Measurements from ENCODE around the gene FGF2. TPM values are rescaled to one million over a fixed set of nuclear protein-coding genes. Genes with fewer than 3 reads are reported as not detected.

Gene FGF2
- total RNA-seq, 1 donor from 2014 or later: 8.1 TPM

GRCh38 chr4:122831515-122832196, 5.0 kb downstream of the FGF2 start:
- no peaks in the 10 kb centered on the region for H3K36me3 ChIP-seq
- H3K4me3 ChIP-seq: no peak overlapping the region
- ATAC-seq (no peak), DNase-seq (no peak)
- no peaks in the 10 kb centered on the region for H3K9me3 ChIP-seq
- H3K27ac ChIP-seq: no peak overlapping the region
- peaks cover 12% of the 10 kb centered on the region for H3K27me3 ChIP-seq (ENCODE audit: low read depth)
- no peak for TF ChIP-seq CTCF (IDR thresholded peaks at IDR 0.05)
- peaks cover 3% of the 10 kb centered on the region for H3K4me1 ChIP-seq
- intact Hi-C loops (cut with DNase I): no loop called here

- intact Hi-C loops (cut with DNase I): no loop called here
- Histone ChIP-seq H3K27ac (no peak overlapping the region), H3K36me3 (no peaks in the 10 kb centered on the region), H3K27me3 (ENCODE audit: low read depth) (peaks cover 3% of the 10 kb centered on the region), H3K9me3 (no peaks in the 10 kb centered on the region), H3K4me3 (no peak overlapping the region), H3K4me1 (peaks cover 3% of the 10 kb centered on the region)
- TF ChIP-seq CTCF (IDR thresholded peaks at IDR 0.05): no peak
- ATAC-seq: no peak
- no peak for DNase-seq
These were observed 6.1 kb downstream of the FGF2 start for GRCh38 chr4:122832732-122833131.

- DNase-seq: no peak
- Histone ChIP-seq H3K4me3 (no peak overlapping the region), H3K4me1 (no peaks in the 10 kb centered on the region), H3K27ac (no peak overlapping the region), H3K27me3 (ENCODE audit: low read depth) (peaks cover 3% of the 10 kb centered on the region), H3K36me3 (no peaks in the 10 kb centered on the region), H3K9me3 (no peaks in the 10 kb centered on the region)
- no peak for ATAC-seq
- no peak for TF ChIP-seq CTCF (IDR thresholded peaks at IDR 0.05)
- intact Hi-C loops (cut with DNase I): no loop called here
These were observed 7.4 kb downstream of the FGF2 start for GRCh38 chr4:122833999-122834398.

- DNase-seq (no peak), ATAC-seq (no peak)
- Histone ChIP-seq H3K27ac (no peak overlapping the region), H3K4me1 (no peaks in the 10 kb centered on the region), H3K27me3 (ENCODE audit: low read depth) (no peaks in the 10 kb centered on the region), H3K36me3 (no peaks in the 10 kb centered on the region), H3K9me3 (no peaks in the 10 kb centered on the region), H3K4me3 (no peak overlapping the region)
- TF ChIP-seq CTCF (IDR thresholded peaks at IDR 0.05): no peak
- intact Hi-C loops (cut with DNase I): no loop called here
These were observed 10.3 kb downstream of the FGF2 start for GRCh38 chr4:122836941-122837340.

- TF ChIP-seq CTCF (IDR thresholded peaks at IDR 0.05): no peak
- DNase-seq: no peak
- Histone ChIP-seq H3K36me3 (no peaks in the 10 kb centered on the region), H3K9me3 (no peaks in the 10 kb centered on the region), H3K27ac (no peak overlapping the region), H3K4me1 (no peaks in the 10 kb centered on the region), H3K4me3 (no peak overlapping the region), H3K27me3 (ENCODE audit: low read depth) (no peaks in the 10 kb centered on the region)
- ATAC-seq: no peak
- intact Hi-C loops (cut with DNase I): no loop called here
These were observed 11.4 kb downstream of the FGF2 start for GRCh38 chr4:122838034-122838433.
